CD14-positive monocyte (primary cell): ENCODE results near the gene ONECUT3. TPM values are rescaled to one million over a fixed set of nuclear protein-coding genes. Genes with fewer than 3 reads are reported as not detected.

Experiments used
- DNase-seq, 3 donors: peaks; one replicate each; pipeline ENCODE4 v3.0.0-alpha.2; 2011 to 2022
- H2AFZ ChIP-seq: 2 replicates; pipeline ENCODE4 v1.6.0; 2012; ENCODE audit warnings: mild to moderate bottlenecking, low read depth, low read length, inconsistent platforms; ENCODE audit not compliant: insufficient read depth, poor library complexity, severe bottlenecking
- H3K27ac ChIP-seq, 2 donors: 1 replicate in 1 of 2; 2 replicates in 1 of 2; pipeline ENCODE4 v1.5.1; 2012 to 2013; ENCODE audit warnings: low read length in 2 of 2, control low read depth in 1 of 2, inconsistent platforms in 1 of 2, low read depth in 1 of 2, mild to moderate bottlenecking in 1 of 2
- H3K27me3 ChIP-seq, 2 donors: one replicate each; pipeline versions ENCODE4 v1.6.0 to v1.6.1; 2011 to 2013; ENCODE audit warnings: low read length in 2 of 2; ENCODE audit not compliant: control insufficient read depth in 2 of 2, insufficient read depth in 2 of 2
- H3K36me3 ChIP-seq, 2 donors: replicated peaks in 1 of 2; 1 replicate in 1 of 2; 2 replicates in 1 of 2; pipeline versions ENCODE4 v1.5.1 to v1.6.1; 2012 to 2013; ENCODE audit warnings: low read length in 2 of 2, control low read depth in 1 of 2, inconsistent platforms in 1 of 2, mild to moderate bottlenecking in 1 of 2; ENCODE audit not compliant: insufficient read depth in 2 of 2, control insufficient read depth in 1 of 2
- H3K4me1 ChIP-seq, 2 donors: 1 replicate in 1 of 2; 2 replicates in 1 of 2; pipeline versions ENCODE4 v1.5.1 to v1.6.1; 2012 to 2013; ENCODE audit warnings: low read length in 2 of 2, control low read depth in 1 of 2, inconsistent platforms in 1 of 2, mild to moderate bottlenecking in 1 of 2, moderate library complexity in 1 of 2; ENCODE audit not compliant: insufficient read depth in 2 of 2, control insufficient read depth in 1 of 2
- H3K4me2 ChIP-seq: replicated peaks from 2 replicates; pipeline ENCODE3; 2012; ENCODE audit warnings: low read length, moderate library complexity, mild to moderate bottlenecking; ENCODE audit not compliant: poor library complexity, severe bottlenecking; ENCODE audit errors: extremely low read depth
- H3K4me3 ChIP-seq, 3 experiments: fragments of 200-600 bp in 1 of 3; sonication (generic) in 1 of 3; replicated peaks in 1 of 3; 1 replicate in 2 of 3; 2 replicates in 1 of 3; pipeline ENCODE4 v1.5.1; 2011 to 2013; ENCODE audit warnings: low read length in 3 of 3, mild to moderate bottlenecking in 3 of 3, control low read depth in 2 of 3, low read depth in 2 of 3, inconsistent platforms in 1 of 3, moderate library complexity in 1 of 3
- H3K79me2 ChIP-seq: 2 replicates; pipeline ENCODE4 v1.6.0; 2012; ENCODE audit warnings: mild to moderate bottlenecking, control low read depth, inconsistent platforms, low read length, moderate library complexity; ENCODE audit not compliant: insufficient read depth
- H3K9ac ChIP-seq: 2 replicates; pipeline ENCODE4 v1.6.0; 2017; ENCODE audit warnings: low read length, mild to moderate bottlenecking; ENCODE audit not compliant: insufficient read depth, poor library complexity, severe bottlenecking
- H3K9me3 ChIP-seq, 2 donors: replicated peaks in 1 of 2; 1 replicate in 1 of 2; 2 replicates in 1 of 2; pipeline versions ENCODE4 v1.5.1 to v1.6.1; 2012 to 2013; ENCODE audit warnings: low read length in 2 of 2, control low read depth in 1 of 2; ENCODE audit not compliant: control insufficient read depth in 1 of 2, insufficient read depth in 1 of 2
- H4K20me1 ChIP-seq: 2 replicates; pipeline ENCODE4 v1.6.0; 2012; ENCODE audit warnings: mild to moderate bottlenecking, low read length, control low read depth, moderate library complexity; ENCODE audit not compliant: insufficient read depth
- H3K27ac Mint-ChIP-seq, 7 donors: one replicate each; pipeline ENCODE4 v1.8.0; 2020; ENCODE audit warnings: mild to moderate bottlenecking in 7 of 7, mixed read lengths in 7 of 7, moderate library complexity in 6 of 7, inconsistent platforms in 2 of 7
- H3K27me3 Mint-ChIP-seq, 3 donors: one replicate each; pipeline ENCODE4 v1.8.0; 2021 to 2022; ENCODE audit warnings: low read depth in 3 of 3, mild to moderate bottlenecking in 3 of 3, mixed read lengths in 3 of 3, moderate library complexity in 3 of 3, inconsistent platforms in 1 of 3
- H3K36me3 Mint-ChIP-seq, 2 donors: one replicate each; pipeline ENCODE4 v1.8.0; 2020; ENCODE audit warnings: mixed read lengths in 2 of 2, inconsistent platforms in 1 of 2, mild to moderate bottlenecking in 1 of 2
- H3K4me1 Mint-ChIP-seq: one replicate; pipeline ENCODE4 v1.8.0; 2020; ENCODE audit warnings: mild to moderate bottlenecking, mixed read lengths
- H3K4me3 Mint-ChIP-seq, 2 donors: one replicate each; pipeline ENCODE4 v1.8.0; 2020; ENCODE audit warnings: mild to moderate bottlenecking in 2 of 2, mixed read lengths in 2 of 2, moderate library complexity in 1 of 2
- H3K9me3 Mint-ChIP-seq, 7 donors: one replicate each; pipeline ENCODE4 v1.8.0; 2020 to 2022; ENCODE audit warnings: mixed read lengths in 7 of 7, mild to moderate bottlenecking in 6 of 7, moderate library complexity in 6 of 7, inconsistent platforms in 2 of 7
- WGBS: methylation state at CpG from one replicate; pipeline ENCODE4 v1.1.5; 2013; ENCODE audit warnings: missing lambda C conversion rate; ENCODE audit not compliant: insufficient coverage; 5-methylcytosine and 5-hydroxymethylcytosine counted together
- intact Hi-C, 2 donors: fragments of 100-400 bp; cut with micrococcal nuclease; formaldehyde crosslinking; loops; one replicate each; pipeline versions ENCODE4 v1.15.0 to v1.15.1; 2023
- polyA plus RNA-seq, 3 donors: library from polyadenylated mRNA; depleted of rRNA in 1 of 3; unstranded in 2 of 3; stranded (reverse) in 1 of 3; fragments of 300-500 nt in 2 of 3; fragments of >200 nt in 1 of 3; fragmentation: Illumina TruSeq in 2 of 3; gene quantifications; 1 replicate in 2 of 3; 2 replicates in 1 of 3; pipeline ENCODE4 v1.2.3, GENCODE V29; 2012 to 2021
- TF ChIP-seq, protein P1 (sequence below): fragments of 200-600 bp; IDR thresholded peaks from one replicate; pipeline ENCODE4 v1.8.0; 2022; ENCODE audit warnings: antibody characterized with exemption, mild to moderate bottlenecking

Gene ONECUT3
- polyA plus RNA-seq, 3 donors, result not detected

DNA sequence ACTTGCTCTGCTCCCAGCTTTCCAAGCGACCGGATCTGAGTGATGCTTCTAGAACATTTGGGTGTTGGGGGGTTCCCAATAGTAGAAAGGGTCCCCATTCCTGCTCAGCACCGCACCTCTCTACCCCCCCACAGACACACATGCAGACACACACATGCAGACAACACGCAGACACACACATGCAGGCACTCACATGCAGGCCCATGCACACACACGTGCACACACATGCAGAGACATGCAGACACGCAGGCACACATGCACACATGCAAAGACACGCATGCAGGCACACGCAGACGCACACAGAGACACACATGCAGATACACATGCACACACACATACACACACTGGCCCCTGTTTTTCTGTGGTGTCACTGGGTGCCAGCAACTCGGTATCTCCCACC, 23.8 kb downstream of the ONECUT3 start:
- Mint-ChIP-seq H3K4me1 (no peaks in the 10 kb centered on the region), H3K36me3 (peaks cover 2 to 5% of the 10 kb centered on the region in 2 donors), H3K27ac (no peak overlapping the region), H3K27me3 (peaks cover 83 to 97% (median 89%) of the 10 kb centered on the region in 3 donors), H3K4me3 (peak overlapping the region in 1 of 2 donors; percentile 88), H3K9me3 (peaks cover 7 to 55% (median 36%) of the 10 kb centered on the region in 7 donors)
- WGBS, result 56% methylated on average over 5 of the region's 10 CpGs
- Histone ChIP-seq H4K20me1 (no peaks in the 10 kb centered on the region), H3K4me2 (no peak overlapping the region), H3K4me3 (no peak overlapping the region), H3K36me3 (no peaks in the 10 kb centered on the region), H3K27ac (no peak overlapping the region), H3K9me3 (peaks cover 20 to 25% of the 10 kb centered on the region in 2 donors), H3K9ac (no peak overlapping the region), H3K79me2 (no peaks in the 10 kb centered on the region), H3K4me1 (no peaks in the 10 kb centered on the region), H2AFZ (no peak overlapping the region), H3K27me3 (peaks cover 33 to 87% of the 10 kb centered on the region in 2 donors)
- no peak for DNase-seq
- intact Hi-C loops, result no loop called here
- TF ChIP-seq, protein P1, sequence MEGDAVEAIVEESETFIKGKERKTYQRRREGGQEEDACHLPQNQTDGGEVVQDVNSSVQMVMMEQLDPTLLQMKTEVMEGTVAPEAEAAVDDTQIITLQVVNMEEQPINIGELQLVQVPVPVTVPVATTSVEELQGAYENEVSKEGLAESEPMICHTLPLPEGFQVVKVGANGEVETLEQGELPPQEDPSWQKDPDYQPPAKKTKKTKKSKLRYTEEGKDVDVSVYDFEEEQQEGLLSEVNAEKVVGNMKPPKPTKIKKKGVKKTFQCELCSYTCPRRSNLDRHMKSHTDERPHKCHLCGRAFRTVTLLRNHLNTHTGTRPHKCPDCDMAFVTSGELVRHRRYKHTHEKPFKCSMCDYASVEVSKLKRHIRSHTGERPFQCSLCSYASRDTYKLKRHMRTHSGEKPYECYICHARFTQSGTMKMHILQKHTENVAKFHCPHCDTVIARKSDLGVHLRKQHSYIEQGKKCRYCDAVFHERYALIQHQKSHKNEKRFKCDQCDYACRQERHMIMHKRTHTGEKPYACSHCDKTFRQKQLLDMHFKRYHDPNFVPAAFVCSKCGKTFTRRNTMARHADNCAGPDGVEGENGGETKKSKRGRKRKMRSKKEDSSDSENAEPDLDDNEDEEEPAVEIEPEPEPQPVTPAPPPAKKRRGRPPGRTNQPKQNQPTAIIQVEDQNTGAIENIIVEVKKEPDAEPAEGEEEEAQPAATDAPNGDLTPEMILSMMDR, result no peak

- H3K9me3 ChIP-seq, result peaks cover 21% of the 10 kb centered on the region in 2 donors
- Mint-ChIP-seq H3K4me3 (peak overlapping the region in 1 of 2 donors; percentile 77), H3K4me1 (no peaks in the 10 kb centered on the region), H3K27ac (no peak overlapping the region), H3K9me3 (peaks cover 8 to 47% (median 31%) of the 10 kb centered on the region in 7 donors), H3K36me3 (peaks cover 2 to 5% of the 10 kb centered on the region in 2 donors), H3K27me3 (peaks cover 74 to 94% (median 75%) of the 10 kb centered on the region in 3 donors)
- 30% methylated on average over 16 of the region's 16 CpGs for WGBS
- H3K4me3 ChIP-seq, result no peak overlapping the region
- H3K4me1 ChIP-seq, result no peaks in the 10 kb centered on the region
- H3K4me2 ChIP-seq, result no peak overlapping the region
- no peak overlapping the region for H3K9ac ChIP-seq
- intact Hi-C loops, result no loop called here
- no peak overlapping the region for H2AFZ ChIP-seq
- no peak overlapping the region for H3K27ac ChIP-seq
- no peaks in the 10 kb centered on the region for H3K36me3 ChIP-seq
- peaks cover 31 to 83% of the 10 kb centered on the region in 2 donors for H3K27me3 ChIP-seq
- TF ChIP-seq, protein P1, result no peak
- H3K79me2 ChIP-seq, result no peaks in the 10 kb centered on the region
- no peak for DNase-seq
- no peaks in the 10 kb centered on the region for H4K20me1 ChIP-seq
Observed at GRCh38 chr19:1779574-1779973, 26.3 kb downstream of the ONECUT3 start.
